GM19438 (cell line): ENCODE measurements around the gene TPRG1.
"Not testable (repeated sequence)": the region's sequence is repeated elsewhere in the genome, so short reads cannot be mapped to it uniquely, and the experiment has no call there.

Experiments
- ATAC-seq: cut with Tn5 transposase; IDR thresholded peaks from one replicate; pipeline ENCODE4 v1.9.1; 2021; ENCODE audit warnings: low read depth; ENCODE audit not compliant: unreplicated experiment

The TPRG1 gene

DNA sequence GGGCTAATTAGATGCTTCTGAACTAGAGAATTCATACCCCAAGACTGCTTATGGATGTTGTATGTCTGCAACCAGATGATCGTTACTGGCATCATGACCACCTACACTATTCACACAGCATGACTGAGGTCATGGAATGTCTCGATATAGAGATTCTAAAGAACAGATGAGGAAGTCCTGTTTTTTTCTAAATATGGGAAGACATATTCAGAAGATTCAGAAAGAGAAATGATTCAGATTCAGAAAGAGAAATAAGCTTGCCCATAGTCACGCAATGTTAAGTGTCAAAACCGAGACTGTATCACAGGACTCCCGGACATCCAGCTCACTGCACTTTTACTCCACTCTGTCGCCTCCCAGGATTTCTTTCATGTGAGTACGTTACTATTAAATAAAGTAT lies 136.2 kb downstream of the TPRG1 start:
- ATAC-seq, result peak; percentile 46

DNA sequence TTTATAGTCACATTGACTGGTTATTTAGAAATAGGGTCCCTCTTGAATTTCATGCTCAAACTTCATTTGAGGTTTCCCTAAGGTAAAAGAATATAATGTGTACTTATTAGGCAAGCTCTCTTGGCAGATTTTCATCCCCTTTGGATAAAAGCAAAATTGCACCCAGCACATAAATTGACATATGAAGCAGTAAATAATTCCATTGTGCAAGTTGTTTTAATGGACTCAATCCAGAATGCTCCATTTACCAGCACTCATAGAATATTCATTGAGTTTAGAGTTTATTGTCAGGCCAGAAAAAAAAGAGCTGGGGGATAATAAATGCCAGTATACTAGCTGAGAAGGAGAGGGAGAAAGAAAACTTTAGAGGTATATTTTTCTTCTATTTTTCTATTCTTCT lies 136.8 kb downstream of the TPRG1 start:
- no peak for ATAC-seq

DNA sequence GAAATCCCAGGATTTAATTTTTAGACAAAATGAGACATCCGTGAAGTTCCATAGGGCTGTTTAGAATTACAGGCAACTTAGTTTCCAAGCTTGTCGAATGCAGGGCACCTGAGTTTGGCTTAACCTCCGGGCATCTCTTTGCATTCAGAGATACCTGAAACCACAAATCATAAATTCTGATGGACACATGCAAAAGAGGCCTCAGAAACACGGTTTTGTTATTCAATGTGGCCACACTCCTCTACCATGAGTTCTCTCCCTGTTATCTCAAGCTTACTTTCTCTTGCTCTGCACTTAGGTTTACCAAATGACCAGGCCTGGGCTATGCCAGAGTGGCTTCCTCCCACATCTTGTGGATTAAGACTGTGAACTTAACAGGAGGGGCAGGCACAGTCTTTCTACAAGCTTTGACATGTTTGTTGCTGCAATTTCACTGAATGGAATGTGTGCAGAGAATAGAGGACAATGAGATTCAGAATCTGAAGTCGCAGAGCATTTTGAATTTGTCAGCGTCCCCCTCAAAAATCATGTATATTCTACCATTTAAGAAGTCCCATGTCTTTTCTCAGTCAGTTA lies 137.7 kb downstream of the TPRG1 start:
- ATAC-seq, result no peak

DNA sequence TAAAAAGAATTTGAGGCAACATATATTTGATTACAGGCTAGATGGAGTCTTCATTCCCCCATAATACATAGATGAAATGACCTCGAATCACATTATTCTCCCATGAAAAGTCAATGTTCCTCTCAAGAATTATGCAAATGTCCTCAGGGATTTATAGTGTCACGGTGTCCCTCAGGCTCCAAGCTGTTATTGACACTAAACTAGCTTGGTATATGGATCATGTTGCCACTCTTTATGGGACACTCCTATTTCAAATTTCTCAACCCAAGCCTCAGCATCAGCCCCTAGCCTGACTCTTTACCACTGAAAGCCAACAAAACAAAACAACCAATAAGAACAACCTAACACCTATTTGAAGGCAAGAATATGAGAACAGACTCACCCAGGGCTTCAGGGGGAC lies 139.8 kb downstream of the TPRG1 start:
- ATAC-seq, result no peak

DNA sequence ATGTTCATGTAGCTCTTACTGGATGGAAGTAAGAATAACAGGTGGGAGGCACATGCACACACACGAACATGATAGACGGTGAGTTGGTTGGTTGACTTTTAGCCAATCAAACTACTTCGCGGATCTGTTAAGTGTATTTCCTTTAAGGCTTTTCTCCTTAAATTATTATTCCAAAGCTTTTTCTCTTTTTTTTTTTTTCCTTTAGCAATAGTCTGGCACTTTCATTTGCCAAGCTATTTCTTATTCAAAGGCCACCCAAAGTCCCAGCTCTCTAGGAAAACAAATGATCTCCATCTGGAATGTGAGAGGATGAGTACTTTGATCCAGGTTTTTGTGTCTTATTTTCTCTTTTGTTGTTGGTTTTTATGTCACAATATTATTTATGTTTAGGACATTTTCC lies 141.1 kb downstream of the TPRG1 start:
- no peak for ATAC-seq

DNA sequence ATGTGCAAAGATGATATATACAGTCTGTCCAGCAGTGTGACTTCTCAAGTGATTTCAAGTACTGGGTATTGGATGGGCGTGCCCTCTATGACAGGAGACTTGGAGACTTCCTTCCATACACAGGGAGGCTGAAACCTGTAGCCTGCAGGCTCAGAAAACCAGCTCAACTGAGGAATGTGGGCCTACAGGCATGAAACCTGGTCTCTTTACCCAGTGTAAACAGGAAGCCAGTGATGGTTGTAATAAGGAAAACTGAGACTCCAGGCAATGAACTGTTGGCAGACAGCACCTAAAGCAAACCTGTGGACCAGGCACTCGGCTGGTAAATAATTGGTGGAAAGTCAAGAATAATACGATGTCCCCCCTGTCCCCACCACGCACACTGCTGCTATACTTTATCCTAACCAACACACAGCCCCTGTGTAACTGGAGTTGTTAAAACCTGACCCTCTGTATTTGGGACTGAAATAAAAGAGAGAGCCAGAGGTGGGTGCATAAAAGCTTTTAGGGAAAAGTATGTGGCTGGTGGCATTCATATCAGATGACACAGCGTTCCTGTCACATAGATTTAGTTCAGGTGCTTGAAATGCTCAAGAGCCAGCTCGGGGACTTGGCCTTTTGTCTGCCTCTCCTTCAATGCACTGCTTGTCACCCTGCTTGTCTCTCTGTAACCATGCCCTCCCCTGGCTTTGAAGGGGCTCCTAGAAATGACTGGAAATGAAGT lies 144.7 kb downstream of the TPRG1 start:
- no peak for ATAC-seq

DNA sequence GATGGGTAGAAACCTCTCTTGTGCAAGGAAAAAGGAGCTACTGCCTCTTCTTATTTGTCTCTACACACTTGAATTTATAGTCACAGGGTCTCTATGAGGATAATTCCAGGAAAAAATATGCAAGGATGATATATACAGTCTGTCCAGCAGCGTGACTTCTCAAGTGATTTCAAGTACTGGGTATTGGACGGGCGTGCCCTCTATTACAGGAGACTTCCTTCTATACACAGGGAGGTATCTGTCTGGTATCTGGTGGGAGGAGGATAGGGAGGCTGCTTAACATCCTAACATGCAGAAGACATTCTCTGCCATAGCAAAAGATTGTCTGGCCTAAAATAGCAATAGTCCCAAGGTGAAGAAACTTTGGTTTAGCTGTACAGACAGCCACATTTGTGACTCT lies 146.1 kb downstream of the TPRG1 start:
- ATAC-seq, result no peak

DNA sequence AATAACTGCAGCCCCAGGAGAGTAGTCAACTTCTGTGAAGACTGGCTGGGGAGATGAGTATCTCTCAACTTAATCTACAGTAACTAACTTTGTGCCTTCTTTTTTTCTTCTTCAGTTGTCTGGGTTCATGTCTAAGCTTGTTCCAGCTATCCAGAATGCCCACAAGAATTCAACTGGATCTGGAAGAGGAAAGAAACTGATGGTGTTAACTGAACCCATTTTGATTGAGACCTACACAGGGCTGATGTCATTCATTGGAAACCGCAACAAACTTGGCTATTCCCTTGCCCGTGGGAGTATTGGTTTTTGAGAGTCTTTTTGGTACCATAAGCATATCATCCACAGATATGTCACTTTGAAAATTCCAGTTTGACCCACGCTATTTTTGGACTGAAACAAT lies 148.7 kb downstream of the TPRG1 start:
- no peak for ATAC-seq

DNA sequence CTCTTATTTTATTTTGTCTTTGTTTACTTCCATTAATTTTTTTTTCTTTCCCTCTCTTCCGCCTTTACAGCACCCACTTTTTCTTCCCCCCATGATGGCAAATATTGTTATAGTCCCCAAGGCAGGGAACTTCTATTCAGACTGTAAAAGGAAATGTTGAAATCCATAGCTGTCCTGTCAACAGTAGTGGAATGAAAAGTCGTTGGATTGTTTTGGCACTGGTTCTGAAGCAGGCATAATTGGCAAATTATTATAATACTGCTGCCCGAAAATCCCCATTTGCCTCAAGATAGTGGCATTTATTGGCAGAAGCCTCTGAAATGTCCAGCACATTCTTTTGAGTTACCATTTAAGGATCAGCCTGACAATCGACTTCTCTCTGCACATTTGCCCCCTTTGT lies 150.6 kb downstream of the TPRG1 start:
- ATAC-seq, result no peak

DNA sequence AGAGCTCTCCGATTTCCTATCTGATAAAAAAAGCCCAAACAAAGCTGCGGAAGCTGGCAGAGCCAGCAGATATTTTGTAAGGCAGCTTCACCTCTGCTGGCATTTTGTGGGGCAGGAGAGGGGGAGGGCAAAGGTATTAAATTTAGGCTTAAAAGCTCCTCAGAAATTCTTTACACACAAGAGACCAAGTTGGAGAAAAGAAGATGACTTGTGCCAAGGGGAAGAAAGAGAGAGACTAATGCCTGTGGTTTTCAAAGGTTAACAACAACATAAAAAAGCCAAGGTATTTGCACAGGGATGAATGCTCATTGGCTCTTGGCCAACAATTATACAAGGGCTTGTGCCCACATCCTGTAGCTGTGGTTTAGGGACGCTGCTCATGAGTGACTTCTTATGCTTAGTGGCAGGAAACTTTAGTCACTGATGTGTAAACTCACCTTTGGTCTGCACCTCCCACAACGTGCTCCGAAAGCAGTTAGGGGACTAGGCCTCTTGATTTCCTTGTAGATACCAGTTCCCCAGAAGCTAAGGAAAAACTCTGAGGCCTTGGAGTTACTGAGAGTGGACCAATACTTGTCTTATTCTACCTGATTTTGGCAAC lies 152.9 kb downstream of the TPRG1 start:
- peak; percentile 100 for ATAC-seq

DNA sequence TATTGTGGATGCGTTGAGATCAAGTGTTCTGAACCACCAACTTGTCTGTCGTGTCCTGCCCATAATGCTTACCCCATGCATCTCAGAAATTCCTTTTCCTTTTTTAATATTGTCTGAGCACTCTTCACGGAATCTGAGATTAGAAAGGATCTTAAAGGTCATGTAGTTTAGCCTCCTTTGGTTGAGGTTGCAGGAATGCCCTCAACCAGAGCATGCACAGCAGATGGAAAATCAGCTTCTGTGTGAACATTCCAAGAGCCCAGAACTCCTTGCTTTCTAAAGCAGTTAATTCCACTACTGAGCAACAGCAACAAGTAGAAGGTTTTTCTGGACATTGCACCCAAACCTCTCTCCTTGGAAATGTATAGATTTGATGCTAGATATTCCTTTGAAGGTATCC lies 153.7 kb downstream of the TPRG1 start:
- no peak for ATAC-seq

DNA sequence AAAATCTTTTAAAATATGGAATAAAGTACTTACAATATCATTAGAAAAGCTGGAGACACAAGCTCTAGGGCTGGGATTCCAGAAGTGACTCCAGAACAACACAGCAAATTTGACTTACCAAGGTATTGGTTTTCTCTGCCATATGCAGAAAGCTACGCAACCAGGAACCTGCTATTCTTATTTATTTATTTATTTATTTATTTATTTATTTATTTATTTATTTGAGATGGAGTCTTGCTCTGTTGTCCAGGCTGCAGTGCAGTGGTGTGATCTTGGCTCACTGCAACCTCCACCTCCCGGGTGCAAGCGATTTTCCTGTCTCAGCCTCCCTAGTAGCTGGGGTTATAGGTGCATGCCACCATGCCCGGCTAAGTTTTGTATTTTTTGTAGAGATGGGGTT lies 157.9 kb downstream of the TPRG1 start:
- not testable (repeated sequence) for ATAC-seq

DNA sequence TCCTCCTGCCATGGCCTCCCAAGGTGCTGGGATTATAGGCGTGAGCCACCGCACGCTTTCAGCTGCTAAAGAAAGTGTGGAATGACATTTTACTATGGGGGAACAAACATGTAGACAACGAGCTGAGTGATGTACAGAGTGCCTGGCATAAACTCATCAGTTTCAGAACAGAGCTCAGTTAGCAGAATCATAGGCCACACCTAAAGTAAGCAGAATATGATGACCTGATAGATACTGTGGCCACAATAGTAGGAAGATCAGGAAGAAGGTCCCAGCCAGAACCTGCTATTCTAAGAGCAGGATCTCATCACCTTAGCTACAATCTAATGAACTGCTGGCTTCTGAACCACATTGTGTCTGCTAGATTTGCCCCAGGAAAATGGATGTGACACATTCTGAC lies 158.3 kb downstream of the TPRG1 start:
- no peak for ATAC-seq

DNA sequence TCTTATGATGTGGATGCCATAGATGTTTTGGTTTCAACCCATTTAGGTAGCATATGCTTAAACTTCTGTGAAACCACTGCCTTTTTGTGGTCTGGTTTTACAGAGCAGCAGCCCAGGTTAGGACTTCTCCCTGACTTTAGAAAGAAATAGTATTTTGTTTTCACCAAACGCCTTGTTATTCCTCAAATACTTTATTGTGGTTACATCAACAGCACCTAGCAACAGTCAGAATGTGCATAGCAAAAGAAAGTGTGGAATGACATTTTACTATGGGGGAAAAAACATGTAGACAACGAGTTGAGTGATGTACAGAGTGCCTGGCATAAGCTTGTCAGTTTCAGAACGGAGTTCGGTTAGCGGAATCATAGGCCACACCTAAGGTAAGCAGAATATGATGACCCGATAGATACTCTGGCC lies 159.2 kb downstream of the TPRG1 start:
- ATAC-seq, result no peak

DNA sequence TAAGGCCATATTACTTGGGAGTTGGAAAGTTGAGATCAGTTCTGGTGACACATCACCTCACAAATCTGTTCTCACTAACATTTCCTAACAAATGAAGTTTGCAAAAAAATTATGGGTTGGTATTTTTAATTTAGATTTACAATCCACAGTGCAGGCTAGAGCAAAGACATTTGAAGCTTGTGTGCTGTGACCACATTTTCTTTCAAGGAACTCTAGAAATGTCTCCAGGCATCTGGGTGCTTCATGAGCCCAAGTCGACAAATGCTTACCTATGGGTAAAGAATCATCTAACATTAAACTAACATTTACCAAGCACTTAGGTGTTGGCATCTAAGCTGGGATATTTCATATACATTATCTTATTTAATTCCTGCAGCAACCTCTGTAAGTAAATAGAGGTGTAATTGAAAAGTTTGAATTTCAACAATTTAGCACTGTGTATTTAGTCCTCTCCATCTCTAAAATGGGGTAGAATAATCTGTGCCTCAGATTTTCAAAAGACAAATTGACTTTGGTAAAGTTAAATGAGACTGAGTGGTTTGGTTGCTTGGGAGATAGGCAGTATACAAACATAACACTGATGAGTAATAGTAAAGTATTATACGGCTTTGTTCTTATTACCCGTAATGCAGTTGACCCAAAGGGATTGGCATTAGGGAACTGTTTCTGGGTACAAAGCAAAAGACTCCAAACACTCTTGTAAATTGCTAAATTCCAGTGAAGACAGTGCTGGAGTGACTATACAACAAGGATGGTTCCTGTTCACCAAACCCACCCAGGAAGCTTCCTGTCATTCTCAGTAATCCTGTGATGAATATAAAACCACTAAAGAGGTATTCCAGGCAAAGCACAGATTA lies 162.5 kb downstream of the TPRG1 start:
- no peak for ATAC-seq

DNA sequence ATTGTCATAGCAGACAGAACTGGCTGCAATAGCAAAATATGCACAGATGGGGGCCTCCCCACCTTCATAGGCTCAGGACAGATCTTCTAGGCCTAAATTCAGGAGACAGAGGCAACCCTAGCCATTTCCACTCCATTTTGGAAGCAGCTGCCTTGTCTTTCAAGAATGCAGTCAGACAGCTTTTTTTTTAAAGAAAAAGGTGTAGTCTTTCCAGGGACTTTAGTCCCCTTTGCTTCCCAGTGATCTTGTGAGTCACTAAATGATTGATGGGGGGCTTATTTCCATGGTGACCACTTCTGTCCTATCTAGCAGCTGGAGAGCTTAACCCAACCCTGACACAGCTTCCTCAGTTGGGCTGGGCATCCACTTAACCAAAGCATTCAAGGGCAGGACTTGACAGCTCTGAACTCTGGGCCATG lies 165.9 kb downstream of the TPRG1 start:
- no peak for ATAC-seq

DNA sequence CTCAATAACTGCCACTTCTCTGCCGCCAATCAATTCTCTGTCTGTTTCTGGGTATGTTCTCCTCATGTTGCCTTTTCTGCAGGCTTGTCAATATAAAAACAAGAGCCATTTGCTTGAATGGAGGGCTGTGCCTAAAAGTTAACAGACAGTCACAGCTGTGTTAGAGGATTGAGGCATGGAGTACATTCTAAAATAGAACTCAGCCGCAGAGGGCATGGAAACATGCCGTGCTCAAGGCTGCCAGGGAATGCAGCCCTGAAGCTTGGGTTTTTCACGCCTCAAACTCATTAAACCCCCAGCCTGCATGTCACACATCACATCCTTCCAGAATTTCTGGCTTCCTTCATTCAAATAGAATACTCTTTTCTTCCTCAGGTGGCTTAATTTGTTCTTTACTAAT lies 166.6 kb downstream of the TPRG1 start:
- ATAC-seq, result no peak

DNA sequence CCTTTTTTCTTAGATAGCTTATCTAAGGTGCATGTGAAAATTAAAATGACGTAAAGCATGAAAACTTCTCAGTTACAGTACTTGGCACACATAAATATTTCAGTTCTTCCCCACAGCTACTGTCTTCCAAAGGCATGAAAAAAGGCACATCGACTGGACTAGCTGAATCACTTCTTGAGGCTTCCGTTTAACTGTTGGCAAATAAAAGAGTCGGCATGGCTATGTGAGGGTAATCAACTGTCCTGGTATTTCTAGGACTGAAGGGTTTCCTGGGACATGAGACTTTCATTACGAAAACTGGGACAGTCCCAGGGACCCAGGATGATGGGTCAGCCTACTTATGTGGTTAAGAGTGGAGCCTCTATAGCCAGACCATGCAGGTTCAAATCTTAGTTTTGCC lies 168.2 kb downstream of the TPRG1 start:
- ATAC-seq, result no peak

DNA sequence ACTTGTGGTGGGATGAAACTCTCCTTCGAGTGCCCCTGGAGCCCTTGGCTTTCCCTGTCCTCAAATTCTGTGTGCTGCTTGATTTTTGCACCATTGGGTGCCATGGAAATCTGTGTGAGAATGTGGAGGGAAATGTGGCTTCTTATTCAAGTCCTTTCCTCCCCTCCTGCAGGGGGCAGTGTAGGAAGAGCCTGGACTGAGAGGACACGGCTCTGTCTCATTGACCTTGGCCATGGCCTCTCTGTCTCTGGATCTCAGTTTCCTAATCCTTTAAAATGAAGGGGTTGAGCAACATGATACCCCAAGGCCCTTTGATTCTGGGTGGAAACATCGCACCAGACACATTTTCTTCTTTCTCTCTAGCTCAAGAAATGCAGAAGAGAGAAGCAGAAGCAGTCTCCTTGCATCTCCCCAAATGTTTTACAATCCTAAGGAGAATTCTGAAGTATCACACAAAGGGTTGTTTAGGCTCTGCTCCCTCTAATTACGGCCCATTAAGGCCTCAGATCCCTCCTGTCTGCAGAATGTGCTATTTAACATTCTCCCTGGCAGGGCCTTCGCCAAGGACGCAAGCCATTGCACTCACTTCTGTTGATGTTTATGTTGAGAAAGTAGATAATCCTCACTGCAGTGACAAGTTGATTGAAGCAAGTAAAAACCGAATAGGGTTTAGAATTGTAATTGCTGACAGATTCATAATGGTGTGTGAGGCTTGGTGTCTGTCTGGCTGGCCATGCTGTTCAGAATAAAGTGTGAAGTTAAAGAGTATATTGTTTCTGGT lies 169.1 kb downstream of the TPRG1 start:
- ATAC-seq, result no peak

DNA sequence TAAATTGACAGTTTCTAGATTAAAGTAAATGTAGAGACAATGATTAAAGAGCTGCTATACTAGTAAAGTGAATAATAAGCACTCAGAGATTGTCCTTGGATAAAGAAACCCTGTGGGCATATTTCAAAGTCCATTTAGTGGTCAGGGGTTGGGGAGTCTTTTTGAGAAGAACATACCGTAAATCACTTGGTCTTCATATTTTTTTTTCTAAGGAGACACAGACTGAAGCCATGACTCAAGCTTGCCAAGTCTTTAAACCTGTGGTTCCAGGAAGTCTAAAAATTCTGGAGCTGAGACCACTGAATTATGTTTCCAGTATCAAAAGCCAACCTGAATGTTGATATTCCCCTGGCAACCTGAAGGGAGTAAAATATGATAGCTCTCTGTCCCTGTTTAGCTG lies 171.0 kb downstream of the TPRG1 start:
- ATAC-seq, result no peak

DNA sequence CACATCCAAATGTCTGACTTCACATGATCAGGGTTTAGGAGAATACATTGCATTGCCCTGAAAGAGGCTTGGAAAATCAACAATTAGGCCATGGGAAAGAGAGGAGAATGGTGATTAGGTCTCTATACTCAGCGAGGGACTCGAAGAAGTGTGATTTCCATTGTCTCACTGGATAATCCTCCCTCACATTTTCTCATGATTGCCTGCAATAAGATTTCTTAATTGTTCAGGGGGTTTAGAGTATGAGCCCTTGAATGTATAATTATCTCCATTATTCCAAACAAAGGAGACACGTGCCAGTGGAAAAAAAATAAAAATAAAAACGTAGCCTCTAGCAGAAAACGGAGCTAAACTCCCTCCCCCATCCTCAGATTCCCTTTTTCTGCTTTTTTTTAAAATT lies 173.2 kb downstream of the TPRG1 start:
- no peak for ATAC-seq
